DOHH2 (cell line): ENCODE results near the gene PITRM1.

Experiments
- H3F3A ChIP-seq: fragments of 200-600 bp; sonication (generic), shearing (Covaris generic); 2 replicates; pipeline ENCODE4 v1.6.0; 2016; ENCODE audit warnings: antibody characterized with exemption, mild to moderate bottlenecking; ENCODE audit not compliant: control insufficient read depth, insufficient read depth
- H3K27ac ChIP-seq: fragments of 200-600 bp; sonication (generic); 2 replicates; pipeline ENCODE4 v1.5.1; 2014; ENCODE audit warnings: low read depth, mild to moderate bottlenecking, low read length, moderate library complexity
- H3K27me3 ChIP-seq: fragments of 200-600 bp; sonication (generic); 2 replicates; pipeline ENCODE4 v1.6.1; 2014; ENCODE audit warnings: mild to moderate bottlenecking, low read length, mixed read lengths; ENCODE audit not compliant: control insufficient read depth
- H3K36me3 ChIP-seq: fragments of 200-600 bp; sonication (generic); 2 replicates; pipeline ENCODE4 v1.6.1; 2014; ENCODE audit warnings: mild to moderate bottlenecking, low read length, moderate library complexity, mixed read lengths; ENCODE audit not compliant: control insufficient read depth
- H3K4me1 ChIP-seq: fragments of 200-600 bp; sonication (generic); 2 replicates; pipeline ENCODE4 v1.6.1; 2014; ENCODE audit warnings: mild to moderate bottlenecking, low read length, mixed read lengths; ENCODE audit not compliant: control insufficient read depth
- H3K4me2 ChIP-seq: fragments of 200-600 bp; sonication (generic); 2 replicates; pipeline ENCODE4 v1.6.0; 2014; ENCODE audit warnings: mild to moderate bottlenecking, low read length, moderate library complexity
- H3K4me3 ChIP-seq: fragments of 200-600 bp; sonication (generic); 2 replicates; pipeline ENCODE4 v1.5.1; 2014; ENCODE audit warnings: mild to moderate bottlenecking, low read length, mixed read lengths
- H3K79me2 ChIP-seq: fragments of 200-600 bp; sonication (generic); 2 replicates; pipeline ENCODE4 v1.6.1; 2014; ENCODE audit warnings: mild to moderate bottlenecking, low read length, mixed read lengths; ENCODE audit not compliant: control insufficient read depth
- H3K9me2 ChIP-seq: fragments of 200-600 bp; sonication (generic); replicated peaks from 2 replicates; pipeline ENCODE4 v1.6.1; 2014; ENCODE audit warnings: mild to moderate bottlenecking, low read length, mixed read lengths; ENCODE audit not compliant: control insufficient read depth
- H3K9me3 ChIP-seq: fragments of 200-600 bp; sonication (generic); 2 replicates; pipeline ENCODE4 v1.6.1; 2014; ENCODE audit warnings: antibody characterized with exemption, low read length, mixed read lengths; ENCODE audit not compliant: control insufficient read depth, insufficient read depth
- H4K20me1 ChIP-seq: fragments of 200-600 bp; sonication (generic); 2 replicates; pipeline ENCODE4 v1.6.0; 2014; ENCODE audit warnings: low read depth, mild to moderate bottlenecking, antibody characterized with exemption, low read length, moderate library complexity; ENCODE audit not compliant: control insufficient read depth, insufficient read depth
- CTCF ChIP-seq: fragments of 200-600 bp; sonication (generic); IDR thresholded peaks from one replicate; pipeline ENCODE4 v1.5.1; 2014; ENCODE audit warnings: antibody characterized with exemption, mild to moderate bottlenecking, low read depth, low read length; ENCODE audit not compliant: poor library complexity, severe bottlenecking
- EZH2phosphoT487 ChIP-seq: fragments of 200-600 bp; sonication (generic); IDR thresholded peaks from 2 replicates; pipeline ENCODE4 v1.6.1; 2017; ENCODE audit warnings: borderline replicate concordance, mild to moderate bottlenecking, antibody characterized with exemption, low read length, moderate library complexity, mixed read lengths

PITRM1 gene

GRCh38 chr10:3147117-3147820, 25.3 kb downstream of the PITRM1 start:
- Histone ChIP-seq H3K79me2 (no peaks in the 10 kb centered on the region), H3K27ac (no peak overlapping the region), H3K4me1 (no peaks in the 10 kb centered on the region), H3K9me2 (no peaks in the 10 kb centered on the region), H3K9me3 (no peaks in the 10 kb centered on the region), H3K4me3 (no peak overlapping the region), H3K4me2 (no peak overlapping the region), H3K27me3 (no peaks in the 10 kb centered on the region), H4K20me1 (no peaks in the 10 kb centered on the region), H3F3A (no peaks in the 10 kb centered on the region), H3K36me3 (peaks cover 65% of the 10 kb centered on the region)
- no peak for TF ChIP-seq CTCF
- TF ChIP-seq EZH2phosphoT487, result no peak

- H4K20me1 ChIP-seq, result no peaks in the 10 kb centered on the region
- H3K27ac ChIP-seq, result no peak overlapping the region
Measured at GRCh38 chr10:3146289-3146688, 26.3 kb downstream of the PITRM1 start.

GRCh38 chr10:3145366-3145765, 27.2 kb downstream of the PITRM1 start:
- no peak overlapping the region for H3K4me2 ChIP-seq
- no peaks in the 10 kb centered on the region for H3K27me3 ChIP-seq
- no peaks in the 10 kb centered on the region for H3K9me3 ChIP-seq
- H3K9me2 ChIP-seq, result no peaks in the 10 kb centered on the region
- no peaks in the 10 kb centered on the region for H3K79me2 ChIP-seq
- no peaks in the 10 kb centered on the region for H4K20me1 ChIP-seq
- 0 out of 2 replicates have a peak, but pooled peaks cover 4% of the 10 kb centered on the region for H3F3A ChIP-seq
- no peaks in the 10 kb centered on the region for H3K4me1 ChIP-seq
- H3K4me3 ChIP-seq, result no peak overlapping the region
- TF ChIP-seq CTCF (no peak), EZH2phosphoT487 (no peak)
- H3K27ac ChIP-seq, result no peak overlapping the region
- peaks cover 70% of the 10 kb centered on the region for H3K36me3 ChIP-seq

More at GRCh38 chr10:3146289-3146688, 26.3 kb downstream of the PITRM1 start:
- H3K4me1 ChIP-seq, result no peaks in the 10 kb centered on the region
- H3K4me3 ChIP-seq, result no peak overlapping the region
- peaks cover 69% of the 10 kb centered on the region for H3K36me3 ChIP-seq
- H3F3A ChIP-seq, result no peaks in the 10 kb centered on the region
- H3K9me2 ChIP-seq, result no peaks in the 10 kb centered on the region
- no peak overlapping the region for H3K4me2 ChIP-seq
- no peaks in the 10 kb centered on the region for H3K27me3 ChIP-seq
- TF ChIP-seq EZH2phosphoT487, result no peak
- TF ChIP-seq CTCF, result no peak
- H3K9me3 ChIP-seq, result no peaks in the 10 kb centered on the region
- H3K79me2 ChIP-seq, result no peaks in the 10 kb centered on the region
